Stimulated activated CD8-positive, alpha-beta memory T cell treated with anti-CD3 and anti-CD28 coated beads, Interleukin-15, amount 100 ng/mL, for 4 hours (primary cell): Measurements from ENCODE around the gene LYSET.
"Not testable (repeated sequence)": the region's sequence is repeated elsewhere in the genome, so short reads cannot be mapped to it uniquely, and the experiment has no call there.

ENCODE experiments used
- DNase-seq, 2 donors: peaks; one replicate each; pipeline ENCODE4 v3.0.0-alpha.2; 2020; ENCODE audit warnings: low read depth in 2 of 2

Gene LYSET

GRCh38 chr14:93223565-93223964 lies 38.4 kb downstream of the LYSET start:
- DNase-seq: no peak

- no peak for DNase-seq
Measured at GRCh38 chr14:93228550-93228949, 43.4 kb downstream of the LYSET start.

- no peak for DNase-seq
Measured at GRCh38 chr14:93230539-93230938, 45.4 kb downstream of the LYSET start.

- DNase-seq: no peak
Measured at GRCh38 chr14:93231129-93231979, 46.2 kb downstream of the LYSET start.

GRCh38 chr14:93232159-93232558 lies 47.0 kb downstream of the LYSET start:
- DNase-seq: no peak

- DNase-seq: not testable (repeated sequence)
Measured at GRCh38 chr14:93233078-93233477, 48.0 kb downstream of the LYSET start.

GRCh38 chr14:93234798-93235197 lies 49.7 kb downstream of the LYSET start:
- no peak for DNase-seq
